HG03280 (cell line): ENCODE data around the gene C1orf105.

Source experiments
- ATAC-seq: cut with Tn5 transposase; IDR thresholded peaks from one replicate; pipeline ENCODE4 v1.9.1; 2021; ENCODE audit warnings: mild to moderate bottlenecking, moderate library complexity; ENCODE audit not compliant: unreplicated experiment

C1orf105 gene

GRCh38 chr1:172395576-172395975 is 24.9 kb upstream of the C1orf105 start:
- ATAC-seq: no peak

DNA sequence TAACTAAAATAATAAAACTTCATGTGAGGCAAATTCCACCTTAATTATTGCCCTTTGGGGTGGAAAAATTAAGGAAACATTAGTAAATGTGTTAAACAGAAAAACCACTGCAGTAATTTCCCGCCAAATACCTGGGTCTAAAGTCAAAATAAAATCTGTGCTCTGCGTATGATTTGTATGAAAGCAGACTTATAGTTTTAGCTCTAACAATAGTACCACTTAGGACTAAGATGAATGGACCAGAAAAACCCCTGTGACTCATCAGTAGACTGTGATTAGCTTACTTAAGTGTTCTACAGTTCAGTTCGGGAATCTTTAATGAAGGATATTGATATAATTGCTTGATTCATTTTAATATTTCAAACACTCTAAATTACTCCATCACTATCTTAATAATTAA is 23.3 kb upstream of the C1orf105 start:
- no peak for ATAC-seq

DNA sequence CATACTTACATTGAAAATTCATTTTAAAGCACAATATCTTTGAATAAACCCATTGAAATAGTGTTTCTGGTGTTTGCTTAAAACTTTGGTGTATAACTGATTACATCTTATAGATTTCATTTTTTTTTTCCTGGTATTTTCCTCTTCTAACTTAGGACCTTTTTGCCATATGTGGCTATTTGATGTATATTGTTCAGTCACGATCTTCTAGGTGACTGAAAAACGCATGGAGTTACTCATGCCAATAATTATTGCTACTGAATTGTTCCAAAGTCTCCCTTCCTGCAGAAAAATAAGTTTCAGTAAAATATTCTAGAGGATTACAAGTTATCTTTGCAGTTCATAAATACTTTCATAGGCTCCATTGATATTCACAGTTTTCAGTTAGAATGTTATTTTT is 22.9 kb upstream of the C1orf105 start:
- ATAC-seq: no peak

DNA sequence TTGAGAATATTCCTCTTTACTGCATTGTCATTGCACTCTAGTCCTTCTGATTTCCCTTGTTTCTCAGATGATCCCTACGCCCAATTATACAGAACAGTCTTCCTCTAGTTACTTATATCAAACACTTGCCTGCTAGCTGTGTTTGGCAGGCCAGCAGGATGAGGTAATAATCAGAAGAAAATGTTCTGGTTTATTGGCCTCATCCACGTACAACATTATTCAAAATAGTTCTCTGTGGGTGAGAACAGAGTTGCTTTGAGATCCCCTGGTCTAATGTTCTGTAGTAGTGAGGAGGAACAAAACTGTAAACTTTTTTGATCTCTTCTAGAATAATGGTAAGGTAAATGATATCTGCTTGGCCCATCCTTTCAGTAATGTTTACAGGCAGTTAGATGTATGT is 22.3 kb upstream of the C1orf105 start:
- no peak for ATAC-seq

GRCh38 chr1:172398970-172399755 is 21.3 kb upstream of the C1orf105 start:
- ATAC-seq: no peak

- ATAC-seq: no peak
Observed at GRCh38 chr1:172399756-172400721, 20.4 kb upstream of the C1orf105 start.

GRCh38 chr1:172400722-172401105 is 19.8 kb upstream of the C1orf105 start:
- no peak for ATAC-seq

GRCh38 chr1:172401477-172401876 is 19.0 kb upstream of the C1orf105 start:
- ATAC-seq: no peak

- ATAC-seq: no peak
Observed at GRCh38 chr1:172401892-172402291, 18.6 kb upstream of the C1orf105 start.

DNA sequence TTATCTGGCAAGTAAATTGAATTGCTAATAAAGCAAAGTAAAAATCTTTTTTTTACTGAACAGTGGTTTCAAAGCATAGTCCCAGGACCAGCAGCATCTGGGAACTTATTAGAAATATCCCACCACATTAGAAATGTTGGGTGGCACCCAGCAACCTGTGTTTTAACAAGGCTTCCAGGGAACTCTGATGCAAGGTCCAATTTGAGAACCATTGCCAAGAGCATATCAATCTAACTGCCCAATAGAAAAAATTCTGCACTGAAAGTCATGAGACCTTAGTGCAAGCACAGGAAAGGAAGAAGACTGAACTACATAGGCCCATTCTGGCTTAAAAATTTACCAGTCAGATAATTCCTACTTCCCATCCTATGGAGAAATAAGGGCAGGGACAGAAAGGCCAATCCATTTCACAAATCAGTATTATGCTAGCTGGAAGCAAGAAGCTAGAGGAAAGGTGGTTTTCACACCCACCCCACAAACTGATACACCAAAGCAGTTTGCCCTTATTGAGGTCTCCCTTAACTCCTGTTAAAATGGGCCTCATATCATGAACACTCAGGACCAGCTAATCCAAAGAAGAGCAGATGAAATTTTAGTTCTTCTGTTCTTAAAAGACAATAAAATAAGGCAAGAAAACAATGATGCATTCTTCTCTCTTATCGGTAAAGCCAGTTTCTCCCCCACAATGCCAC is 17.5 kb upstream of the C1orf105 start:
- ATAC-seq: no peak

- no peak for ATAC-seq
Observed at GRCh38 chr1:172404121-172404520, 16.4 kb upstream of the C1orf105 start.

- no peak for ATAC-seq
Observed at GRCh38 chr1:172405912-172406311, 14.6 kb upstream of the C1orf105 start.

- no peak for ATAC-seq
Observed at GRCh38 chr1:172406968-172407367, 13.5 kb upstream of the C1orf105 start.

DNA sequence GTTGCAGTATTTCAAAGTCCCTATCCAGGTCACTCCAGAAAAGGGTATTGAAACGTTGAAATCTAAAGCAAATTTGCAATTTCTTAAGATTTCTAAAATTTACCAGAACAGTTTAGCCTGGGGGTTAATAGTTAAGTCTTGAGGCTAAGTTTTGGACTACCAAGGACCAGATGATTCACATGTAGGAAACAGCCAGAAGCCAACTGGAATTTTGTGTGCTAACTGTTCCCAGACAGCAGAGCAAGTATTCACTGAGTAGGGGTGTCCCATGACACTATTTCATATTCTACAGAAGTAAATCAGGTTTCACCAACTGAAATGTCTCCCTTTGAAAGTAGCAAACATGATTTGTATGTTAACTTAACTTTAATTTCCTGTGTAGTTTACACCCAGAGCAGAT is 11.5 kb upstream of the C1orf105 start:
- ATAC-seq: no peak

DNA sequence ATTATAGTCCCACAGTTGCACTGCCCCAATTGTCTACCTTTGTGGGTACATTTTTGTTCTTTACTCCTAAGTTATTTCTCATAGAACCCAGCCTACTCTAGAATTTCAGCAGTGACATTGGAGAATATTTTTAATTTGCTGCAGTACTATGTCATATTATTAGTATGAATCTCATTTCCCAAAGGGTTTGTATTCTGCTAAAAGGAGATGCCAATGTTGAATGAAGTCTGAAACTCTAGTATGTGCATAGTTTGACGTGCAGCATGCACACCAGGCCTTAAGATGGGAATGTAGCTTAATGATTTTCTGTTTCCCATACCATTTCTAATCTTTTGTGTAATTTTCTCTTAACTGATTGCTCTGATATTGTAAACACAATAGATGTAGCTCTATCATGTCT is 10.5 kb upstream of the C1orf105 start:
- no peak for ATAC-seq

- ATAC-seq: no peak
Observed at GRCh38 chr1:172411791-172412338, 8.6 kb upstream of the C1orf105 start.

DNA sequence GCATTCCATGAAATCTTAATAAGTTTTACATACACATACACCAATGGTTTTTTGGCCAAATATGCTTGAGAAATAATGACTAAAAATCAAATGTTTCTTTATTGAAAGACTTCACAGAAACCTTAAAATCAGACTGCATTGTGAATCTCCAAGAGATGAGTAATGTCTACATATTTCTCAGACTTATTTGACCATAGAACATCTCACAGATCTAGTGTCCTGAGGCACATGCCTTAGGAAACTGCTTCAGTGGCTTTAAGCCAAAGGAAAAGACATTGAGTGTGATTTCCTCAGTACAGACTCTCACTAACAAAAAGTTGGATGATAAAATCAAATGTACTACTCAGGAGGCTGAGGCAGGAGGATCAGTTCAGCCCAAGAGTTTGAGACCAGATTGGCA is 6.2 kb upstream of the C1orf105 start:
- no peak for ATAC-seq

DNA sequence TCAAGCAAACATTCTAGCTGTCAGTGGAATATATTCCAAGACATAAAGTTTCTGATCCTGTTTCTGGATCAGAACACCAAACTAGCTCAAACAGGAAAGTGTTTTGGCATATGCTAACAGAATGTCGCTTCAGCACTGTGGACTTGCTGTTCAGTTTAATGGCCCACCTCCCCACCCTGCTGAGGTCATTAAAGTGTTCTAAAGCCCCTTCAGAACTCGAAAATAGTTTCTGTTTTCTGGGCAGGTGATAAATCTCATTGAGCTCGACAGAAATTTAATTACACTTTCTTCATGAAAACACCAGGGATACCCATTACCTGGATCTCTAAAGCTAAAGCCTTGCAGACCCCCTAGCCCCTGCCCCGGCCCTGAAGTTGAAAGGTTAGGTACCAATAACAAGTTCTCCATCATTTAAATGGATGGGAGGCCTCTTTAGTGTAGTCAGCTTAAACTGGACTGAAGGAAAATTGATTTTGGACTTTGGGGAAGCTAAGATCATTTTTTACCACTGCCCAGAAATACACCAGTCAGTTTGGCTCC is 3.9 kb upstream of the C1orf105 start:
- no peak for ATAC-seq

DNA sequence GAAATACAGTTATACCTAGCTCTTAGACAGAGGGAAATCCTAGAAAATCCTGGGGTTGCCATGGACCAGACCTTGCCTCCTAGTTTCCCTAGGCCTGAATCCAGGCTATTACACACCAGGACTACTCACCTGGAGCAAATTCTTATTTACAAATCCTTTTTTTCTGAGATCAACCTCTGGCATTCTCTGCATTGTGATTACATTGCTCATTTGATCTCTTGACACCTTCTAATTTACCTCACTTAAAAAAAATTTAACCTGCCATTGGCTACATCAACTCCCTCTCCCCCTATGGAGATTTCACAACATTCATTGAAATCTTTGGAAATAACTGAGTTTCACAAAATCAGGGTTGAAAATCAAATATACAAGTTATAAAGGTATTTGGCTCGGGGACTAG is 2.9 kb upstream of the C1orf105 start:
- no peak for ATAC-seq

- no peak for ATAC-seq
Observed at GRCh38 chr1:172421974-172422604, 1.6 kb downstream of the C1orf105 start.
